D721Med (cell line): ENCODE data around the gene PSTK.

Source experiments
- DNase-seq: peaks from one replicate; pipeline ENCODE4 v3.0.0; 2011; ENCODE audit warnings: low spot score; ENCODE audit not compliant: insufficient read length
- FAIRE-seq: peaks from 2 replicates; lab custom pipeline; 2011; peaks lifted over from hg19 to GRCh38; lab: Jason Lieb, UNC
- TF ChIP-seq, protein P1 (sequence below): IDR thresholded peaks from 2 replicates; pipeline ENCODE4 v1.5.1; 2012; ENCODE audit warnings: mild to moderate bottlenecking, control low read depth; ENCODE audit not compliant: insufficient read depth; ENCODE audit errors: missing control alignments

Gene PSTK

DNA sequence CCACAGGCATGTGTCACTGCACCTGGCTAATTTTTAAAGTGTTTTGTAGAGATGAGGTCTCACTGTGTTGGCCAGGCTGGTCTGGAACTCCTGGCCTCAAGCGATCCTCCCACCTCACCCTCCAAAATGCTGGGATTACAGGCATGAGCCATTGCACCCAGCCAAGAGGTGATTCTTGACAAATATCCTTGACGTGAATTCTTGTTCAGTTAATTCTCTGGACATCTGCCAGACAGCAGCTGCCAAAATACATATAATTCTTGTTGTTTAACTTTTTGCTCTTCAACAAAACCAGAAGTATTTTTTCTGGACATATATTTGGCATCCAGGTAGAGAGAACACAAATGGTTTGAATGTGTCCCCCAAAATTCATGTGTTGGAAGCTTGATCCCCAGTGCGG is 31.8 kb downstream of the PSTK start:
- no peak for DNase-seq
- TF ChIP-seq, protein P1, sequence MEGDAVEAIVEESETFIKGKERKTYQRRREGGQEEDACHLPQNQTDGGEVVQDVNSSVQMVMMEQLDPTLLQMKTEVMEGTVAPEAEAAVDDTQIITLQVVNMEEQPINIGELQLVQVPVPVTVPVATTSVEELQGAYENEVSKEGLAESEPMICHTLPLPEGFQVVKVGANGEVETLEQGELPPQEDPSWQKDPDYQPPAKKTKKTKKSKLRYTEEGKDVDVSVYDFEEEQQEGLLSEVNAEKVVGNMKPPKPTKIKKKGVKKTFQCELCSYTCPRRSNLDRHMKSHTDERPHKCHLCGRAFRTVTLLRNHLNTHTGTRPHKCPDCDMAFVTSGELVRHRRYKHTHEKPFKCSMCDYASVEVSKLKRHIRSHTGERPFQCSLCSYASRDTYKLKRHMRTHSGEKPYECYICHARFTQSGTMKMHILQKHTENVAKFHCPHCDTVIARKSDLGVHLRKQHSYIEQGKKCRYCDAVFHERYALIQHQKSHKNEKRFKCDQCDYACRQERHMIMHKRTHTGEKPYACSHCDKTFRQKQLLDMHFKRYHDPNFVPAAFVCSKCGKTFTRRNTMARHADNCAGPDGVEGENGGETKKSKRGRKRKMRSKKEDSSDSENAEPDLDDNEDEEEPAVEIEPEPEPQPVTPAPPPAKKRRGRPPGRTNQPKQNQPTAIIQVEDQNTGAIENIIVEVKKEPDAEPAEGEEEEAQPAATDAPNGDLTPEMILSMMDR: no peak
- FAIRE-seq: no peak

DNA sequence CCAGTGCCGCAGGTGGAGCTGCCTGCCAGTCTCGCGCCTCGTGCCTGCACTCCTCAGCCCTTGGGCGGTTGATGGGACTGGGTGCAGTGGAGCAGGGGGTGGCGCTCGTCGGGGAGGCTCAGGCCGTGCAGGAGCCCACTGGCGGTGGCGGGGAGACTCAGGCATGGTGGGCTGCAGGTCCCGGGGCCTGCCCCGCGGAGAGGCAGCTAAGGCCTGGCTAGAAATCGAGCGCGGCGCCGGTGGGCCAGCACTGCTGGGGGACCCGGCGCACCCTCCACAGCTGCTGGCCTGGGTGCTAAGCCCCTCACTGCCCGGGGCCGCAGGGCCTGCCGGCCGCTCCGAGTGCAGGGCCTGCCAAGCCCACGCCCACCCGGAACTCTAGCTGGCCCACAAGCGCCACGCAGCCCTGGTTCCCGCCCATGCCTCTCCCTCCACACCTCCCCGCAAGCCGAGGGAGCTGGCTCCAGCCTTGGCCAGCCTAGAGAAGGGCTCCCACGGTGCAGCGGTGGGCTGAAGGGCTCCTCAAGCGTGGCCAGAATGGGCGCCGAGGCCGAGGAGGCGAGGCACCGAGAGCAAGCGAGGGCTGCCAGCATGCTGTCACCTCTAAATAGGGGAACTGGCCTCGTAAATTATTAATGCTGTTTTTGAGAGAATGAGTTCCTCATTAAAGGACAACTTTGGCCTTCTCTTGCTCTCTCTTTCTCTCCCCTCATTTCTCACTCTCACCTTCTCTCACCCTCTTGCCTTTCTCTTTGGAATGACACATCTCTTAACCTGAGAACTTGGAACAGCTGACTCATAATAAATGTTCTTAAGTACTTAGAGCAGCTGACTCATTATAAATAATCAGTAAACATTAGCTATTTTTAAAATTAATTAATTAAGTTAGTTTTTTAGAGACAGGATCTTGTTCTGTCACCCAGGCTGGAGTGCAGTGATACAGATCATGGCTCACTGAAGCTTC is 33.5 kb downstream of the PSTK start:
- FAIRE-seq (no peak), DNase-seq (no peak)
- TF ChIP-seq, protein P1: no peak

DNA sequence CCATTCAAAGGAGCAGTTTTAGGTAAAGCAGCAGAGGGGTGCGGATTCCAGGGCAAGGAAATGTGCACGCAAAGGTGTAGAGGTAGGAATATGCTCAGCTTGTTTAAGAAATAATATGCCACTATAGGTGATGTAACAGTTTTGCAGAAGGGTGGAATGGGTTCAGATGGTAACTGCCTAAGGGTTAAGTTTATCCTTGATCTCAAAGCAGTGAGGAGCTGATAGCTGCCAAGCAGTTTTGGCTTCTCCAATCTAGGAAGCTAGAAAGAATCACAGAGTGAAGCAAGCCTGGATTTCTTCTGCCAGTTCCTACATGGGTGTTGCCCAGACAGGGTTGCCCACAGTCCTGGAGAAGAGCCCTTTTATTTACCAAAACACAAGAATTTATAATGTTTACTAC is 34.6 kb downstream of the PSTK start:
- no peak for DNase-seq
- no peak for FAIRE-seq
- TF ChIP-seq, protein P1: no peak

DNA sequence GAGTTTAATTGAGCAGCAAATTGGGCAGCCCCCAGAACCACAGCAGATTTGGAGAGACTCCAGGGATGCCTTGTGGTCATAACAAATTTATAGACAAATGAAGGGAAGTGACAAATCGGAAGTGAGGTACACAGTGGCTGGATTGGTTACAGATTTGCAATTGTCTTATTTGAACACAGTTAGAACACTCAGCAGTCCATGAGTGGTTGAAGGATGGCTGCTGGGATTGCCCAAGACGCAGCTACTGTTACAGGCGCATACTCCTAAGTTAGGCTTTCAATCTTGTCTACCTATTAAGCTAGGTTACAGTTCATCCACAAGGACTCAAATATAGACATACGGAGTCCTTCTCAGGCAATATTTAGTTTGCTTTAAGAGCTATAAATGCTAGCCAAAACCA is 36.0 kb downstream of the PSTK start:
- TF ChIP-seq, protein P1: no peak
- no peak for DNase-seq
- FAIRE-seq: no peak

DNA sequence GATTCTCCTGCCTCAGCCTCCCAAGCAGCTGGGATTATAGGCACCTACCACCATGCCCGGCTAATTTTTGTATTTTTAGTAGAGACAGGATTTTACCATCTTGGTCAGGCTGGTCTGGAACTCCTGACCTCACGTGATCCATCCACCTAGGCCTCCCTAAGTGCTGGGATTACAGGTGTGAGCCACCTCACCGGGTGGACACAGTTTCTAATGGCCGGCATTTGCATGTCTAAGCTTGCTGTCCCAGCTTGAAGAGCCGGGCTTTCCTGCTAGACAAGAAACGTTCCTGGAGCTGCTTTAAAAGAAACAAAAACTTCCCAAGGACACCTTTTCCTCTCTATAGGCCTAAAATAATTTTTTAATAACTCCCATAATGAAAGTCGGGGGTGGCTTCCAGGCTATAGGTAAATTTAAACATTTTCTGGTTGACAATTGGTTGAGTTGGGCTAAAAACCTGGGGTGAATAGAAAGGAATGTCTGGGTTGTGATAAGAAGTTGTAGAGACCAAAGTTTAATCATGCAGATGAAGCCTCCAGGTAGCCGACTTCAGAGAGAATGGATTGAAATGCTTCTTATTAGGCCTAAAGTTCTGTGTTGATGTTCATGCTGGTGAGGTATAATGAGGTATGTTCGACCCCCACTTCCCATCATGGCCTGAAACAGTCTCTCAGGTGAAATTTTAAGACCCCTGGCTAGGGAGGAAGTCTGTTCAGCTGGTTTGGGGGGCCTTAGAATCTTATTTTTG is 37.4 kb downstream of the PSTK start:
- TF ChIP-seq, protein P1: no peak
- DNase-seq (no peak), FAIRE-seq (no peak)

DNA sequence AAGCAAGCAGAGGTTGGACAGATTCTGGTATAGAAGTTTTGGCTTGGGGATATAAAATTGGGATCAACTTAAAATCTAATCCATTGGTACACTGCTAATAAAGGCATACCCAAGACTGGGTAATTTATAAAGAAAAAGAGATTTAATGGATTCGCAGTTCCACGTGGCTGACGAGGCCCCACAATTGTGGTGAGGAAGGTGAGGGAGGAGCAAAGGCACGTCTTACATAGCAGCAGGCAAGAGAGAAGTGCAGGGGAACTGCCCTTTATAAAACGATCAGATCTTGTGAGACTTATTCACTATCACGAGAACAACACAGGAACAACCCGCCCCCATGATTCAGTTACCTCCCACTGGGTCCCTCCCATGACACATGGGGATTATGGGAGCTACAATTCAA is 38.3 kb downstream of the PSTK start:
- DNase-seq (no peak), FAIRE-seq (no peak)
- TF ChIP-seq, protein P1: no peak
